HG03097 (cell line): ENCODE data around the gene DRICH1.
"Not testable (repeated sequence)": the region's sequence is repeated elsewhere in the genome, so short reads cannot be mapped to it uniquely, and the experiment has no call there.

Source experiments
- ATAC-seq: cut with Tn5 transposase; IDR thresholded peaks from one replicate; pipeline ENCODE4 v1.9.1; 2021; ENCODE audit not compliant: unreplicated experiment, low FRiP score

The DRICH1 gene

GRCh38 chr22:23651676-23652075 is 19.6 kb upstream of the DRICH1 start:
- no peak for ATAC-seq

DNA sequence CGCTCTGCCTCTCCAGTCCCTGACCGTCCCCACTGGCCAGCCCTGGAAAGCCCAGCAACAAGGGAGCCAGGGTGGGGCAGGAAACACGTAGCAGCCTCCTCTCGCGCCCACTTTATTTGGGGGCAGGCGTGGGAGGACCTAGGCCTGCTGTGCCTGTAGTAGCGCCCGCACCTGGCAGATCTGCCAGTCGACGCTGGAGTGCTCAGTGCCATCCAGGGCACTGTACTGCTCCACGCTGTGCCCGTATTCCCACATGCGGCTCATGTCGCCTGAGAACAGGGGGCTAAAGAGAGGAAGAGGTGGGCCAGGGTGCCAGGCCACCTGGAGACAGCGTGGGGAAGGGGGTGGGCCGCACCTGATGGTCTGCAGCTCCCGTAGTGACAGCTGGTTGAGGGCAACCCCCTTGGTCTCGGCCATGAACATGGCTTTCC is 17.0 kb upstream of the DRICH1 start:
- ATAC-seq, result no peak

GRCh38 chr22:23646526-23646925 is 14.4 kb upstream of the DRICH1 start:
- ATAC-seq, result not testable (repeated sequence)

DNA sequence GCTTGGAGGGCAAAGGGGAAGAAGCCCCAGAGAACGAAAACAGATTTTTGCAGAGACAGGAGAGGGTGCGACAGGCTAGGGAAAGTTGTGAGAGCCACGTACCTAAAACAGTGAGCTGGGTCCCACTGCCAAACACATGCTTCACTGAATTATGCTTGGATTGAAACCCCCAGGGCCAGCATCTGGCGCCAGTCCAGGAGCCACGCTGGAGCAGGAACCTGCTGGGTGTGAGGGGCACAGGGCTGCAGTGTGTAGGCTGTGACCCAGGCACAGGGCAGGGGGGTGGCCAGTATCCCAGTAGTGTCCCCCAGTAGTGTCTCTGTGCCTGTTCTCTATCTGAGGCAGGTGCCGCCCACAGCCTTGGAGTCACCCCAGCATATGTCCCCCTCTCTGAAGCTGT is 8.1 kb upstream of the DRICH1 start:
- not testable (repeated sequence) for ATAC-seq

GRCh38 chr22:23639661-23640060 is 7.5 kb upstream of the DRICH1 start:
- ATAC-seq, result no peak

GRCh38 chr22:23638611-23639010 is 6.5 kb upstream of the DRICH1 start:
- no peak for ATAC-seq

DNA sequence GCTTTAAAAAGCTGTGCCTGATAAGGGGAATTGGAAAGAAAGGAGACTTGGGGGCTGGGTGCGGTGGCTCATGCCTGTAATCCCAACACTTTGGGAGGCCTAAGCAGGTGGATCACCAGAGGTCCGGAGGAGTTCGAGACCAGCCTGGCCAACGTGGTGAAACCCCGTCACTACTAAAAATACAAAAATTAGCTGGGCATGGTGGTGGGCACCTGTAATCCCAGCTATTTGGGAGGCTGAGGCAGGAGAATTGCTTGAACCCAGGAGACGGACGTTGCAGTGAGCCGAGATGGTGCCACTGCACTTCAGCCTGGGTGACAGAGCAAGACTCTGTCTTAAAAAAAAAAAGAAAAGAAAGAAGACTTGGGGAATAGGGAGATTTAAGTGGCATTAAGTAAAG is 3.2 kb upstream of the DRICH1 start:
- ATAC-seq, result not testable (repeated sequence)

- ATAC-seq, result not testable (repeated sequence)
Observed at GRCh38 chr22:23628056-23628743, 3.9 kb downstream of the DRICH1 start.

- not testable (repeated sequence) for ATAC-seq
Observed at GRCh38 chr22:23627401-23628055, 4.6 kb downstream of the DRICH1 start.

DNA sequence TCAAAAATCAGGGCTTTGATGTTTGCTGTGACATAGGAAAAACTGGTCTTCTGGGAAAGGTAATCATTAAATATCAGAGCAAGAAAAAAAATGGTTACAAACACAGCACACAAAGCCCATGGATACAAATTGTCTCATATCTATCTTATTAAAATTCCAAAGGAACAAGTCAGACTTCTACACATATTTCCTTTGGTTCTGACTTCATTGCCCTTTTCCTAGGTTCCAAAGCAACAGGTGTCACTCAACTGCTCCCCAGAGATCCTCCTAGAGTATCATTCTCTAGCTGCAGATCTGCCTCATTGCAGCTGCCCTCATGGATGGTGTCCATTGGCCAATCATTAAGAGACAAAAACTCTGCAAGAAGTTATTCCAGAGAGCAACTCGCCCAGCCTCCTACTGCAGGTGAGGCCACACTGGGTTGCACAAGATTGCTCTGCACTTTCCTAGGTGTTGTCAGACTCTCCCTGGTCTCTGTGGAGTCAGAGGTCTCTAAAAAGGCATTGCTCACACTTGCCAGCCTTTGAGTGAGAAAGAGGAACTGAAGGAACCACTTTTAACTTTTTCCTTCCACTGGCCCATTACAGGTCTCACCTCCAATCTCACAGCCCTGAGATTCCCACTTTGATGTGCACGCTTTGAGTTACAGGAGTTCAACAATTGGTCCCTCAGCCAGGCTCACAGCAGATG is 5.7 kb downstream of the DRICH1 start:
- no peak for ATAC-seq

DNA sequence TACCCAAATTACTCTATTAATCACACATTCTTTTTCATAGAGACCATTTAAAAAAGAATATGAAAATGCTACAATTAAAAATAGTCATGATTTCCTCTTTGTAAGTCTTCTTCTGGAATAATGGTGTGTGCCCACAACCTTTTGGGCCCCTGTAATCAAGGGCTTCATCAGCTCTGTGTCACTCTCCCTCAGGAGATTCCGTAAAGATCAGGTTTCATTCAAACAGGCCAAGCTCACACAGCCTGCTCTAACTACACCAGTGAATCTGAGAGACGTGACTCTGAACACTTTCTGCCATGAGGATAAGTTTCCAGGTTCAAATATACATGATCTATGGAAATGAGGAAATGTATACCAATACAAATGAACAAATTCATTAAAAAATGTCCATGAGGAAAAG is 9.5 kb downstream of the DRICH1 start:
- no peak for ATAC-seq

- ATAC-seq, result not testable (repeated sequence)
Observed at GRCh38 chr22:23621916-23622315, 10.2 kb downstream of the DRICH1 start.

DNA sequence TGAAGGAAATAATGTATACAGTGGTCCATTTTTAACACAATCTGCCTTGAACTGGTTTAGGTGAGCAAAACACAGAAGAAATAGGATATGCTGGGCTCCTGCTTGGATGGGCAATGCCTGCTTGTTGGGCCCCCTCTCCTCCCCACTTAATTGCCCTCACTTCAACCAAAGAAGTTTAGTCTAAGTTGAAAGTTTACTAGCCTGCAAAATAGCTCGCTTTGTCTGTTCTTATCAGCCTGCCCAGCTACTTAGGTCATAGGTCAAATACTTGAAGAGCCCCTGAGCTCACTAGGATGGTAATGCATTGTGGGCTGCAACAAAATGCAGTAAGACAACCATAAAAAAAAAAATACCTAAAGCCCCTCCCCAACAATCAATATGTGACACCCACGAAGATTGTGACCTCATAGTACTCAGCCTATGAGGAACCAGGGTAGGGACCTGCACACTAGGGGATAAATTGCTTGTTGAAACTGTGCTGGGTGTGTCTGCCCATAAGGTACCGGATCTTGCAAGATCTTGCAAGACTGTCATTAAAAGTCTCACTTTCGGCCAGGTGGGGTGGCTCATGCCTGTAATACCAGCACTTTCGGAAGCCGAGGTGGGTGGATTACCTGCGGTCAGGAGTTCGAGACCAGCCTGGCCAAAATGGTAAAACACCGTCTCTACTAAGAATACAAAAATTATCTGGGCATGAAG is 10.9 kb downstream of the DRICH1 start:
- ATAC-seq, result no peak

GRCh38 chr22:23613193-23613972 is 18.7 kb downstream of the DRICH1 start:
- no peak for ATAC-seq

DNA sequence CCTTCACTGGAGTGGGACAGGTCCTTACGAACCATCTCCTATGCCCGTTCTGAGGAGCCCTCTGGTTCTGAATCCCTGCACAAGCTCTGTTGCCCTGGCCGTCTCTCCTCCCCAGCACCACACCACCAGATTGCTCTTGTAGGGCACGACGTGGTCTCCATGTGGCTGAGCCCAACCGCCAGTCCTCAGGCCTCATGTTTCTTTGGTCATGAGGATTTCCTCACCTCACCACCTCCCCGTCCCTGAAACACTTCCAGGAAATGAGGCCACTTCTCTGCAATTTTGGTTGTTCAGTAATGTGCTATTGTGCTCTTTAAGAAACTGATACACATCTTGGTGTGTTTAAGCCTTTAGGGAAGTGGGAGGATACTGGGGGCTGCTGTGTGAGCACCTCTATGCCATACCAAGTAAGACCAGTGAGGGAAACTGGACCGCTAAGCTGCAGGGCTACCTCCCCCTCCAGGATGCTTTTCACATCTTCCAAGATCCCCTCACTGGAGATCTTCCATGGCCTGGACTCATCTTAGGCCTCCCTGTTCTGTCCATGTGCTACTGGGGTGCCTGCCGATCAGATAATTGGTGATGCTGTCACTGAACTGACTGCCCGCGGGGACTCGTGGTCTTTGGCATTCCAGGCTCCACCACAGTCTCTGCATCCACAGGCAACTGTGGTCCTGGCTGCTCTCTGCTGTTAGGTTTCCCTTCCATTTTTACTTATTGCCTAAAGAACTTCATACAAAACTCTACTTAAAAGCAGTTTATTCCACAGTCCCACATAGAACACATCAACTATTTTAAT is 21.9 kb downstream of the DRICH1 start:
- no peak for ATAC-seq

GRCh38 chr22:23608583-23608982 is 23.5 kb downstream of the DRICH1 start:
- ATAC-seq, result no peak

GRCh38 chr22:23606204-23607131 is 25.7 kb downstream of the DRICH1 start:
- ATAC-seq, result no peak

DNA sequence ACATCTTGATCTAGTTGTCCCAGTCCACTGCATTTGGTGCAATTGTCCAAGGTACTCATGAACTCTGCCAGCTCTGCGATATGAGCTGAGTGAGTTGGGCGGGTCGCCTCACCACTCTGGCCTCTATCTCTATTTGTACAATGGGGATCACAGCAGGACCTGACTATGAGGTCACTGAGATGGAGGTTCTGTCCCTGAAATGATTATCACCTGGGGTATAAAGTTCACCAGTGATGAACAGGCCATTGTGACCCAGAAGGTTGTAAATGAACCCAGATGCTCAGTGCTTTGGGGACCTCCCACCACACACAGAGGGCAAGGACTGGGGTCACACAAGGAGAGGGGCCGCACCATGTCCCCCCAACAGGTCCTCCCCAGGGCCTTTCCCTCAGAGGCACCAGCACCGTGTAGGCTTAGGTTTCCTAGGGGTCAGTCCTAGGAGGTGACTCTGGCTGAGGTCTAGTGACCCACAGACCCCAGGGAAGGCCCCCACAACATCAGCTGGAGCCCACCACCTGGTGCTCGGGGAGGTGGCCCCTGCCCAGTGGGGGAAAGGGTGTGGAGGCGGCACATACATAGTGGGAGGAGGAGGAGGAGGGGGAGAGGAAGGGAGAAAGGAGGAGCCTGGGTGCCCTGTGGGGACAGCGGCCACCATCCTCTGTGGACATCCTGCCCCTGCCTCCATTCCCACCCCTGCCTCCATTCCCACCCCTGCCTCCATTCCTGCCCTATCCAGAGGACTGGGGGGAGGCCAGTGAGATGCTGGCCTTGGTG is 27.0 kb downstream of the DRICH1 start:
- no peak for ATAC-seq
